B cell (primary cell): ENCODE results near the gene UBASH3B. TPM values are rescaled to one million over a fixed set of nuclear protein-coding genes. Genes with fewer than 3 reads are reported as not detected.

Experiments used
- ATAC-seq: fragments of 200-7000 bp; cut with Tn5 transposase; one replicate; pipeline ENCODE4 v1.10.0; 2021; ENCODE audit warnings: low read depth, mild to moderate bottlenecking, moderate number of reproducible peaks, moderate library complexity
- CTCF ChIA-PET: fragments of 350-600 bp; sonication (Branson Sonifier 250); formaldehyde crosslinking; loops from one replicate; lab custom pipeline; 2021; ENCODE audit warnings: antibody characterized with exemption, inconsistent platforms; lab: Charles Lee
- POLR2A ChIA-PET: fragments of 350-600 bp; sonication (Branson Sonifier 250); formaldehyde crosslinking; loops from one replicate; lab custom pipeline; 2021; ENCODE audit warnings: antibody characterized with exemption; lab: Charles Lee
- DNase-seq: peaks from one replicate; pipeline ENCODE4 v3.0.0; 2013
- H2AFZ ChIP-seq: 2 replicates; pipeline ENCODE4 v1.6.1; 2012; ENCODE audit warnings: mild to moderate bottlenecking, low read depth, low read length; ENCODE audit not compliant: insufficient read depth, poor library complexity, severe bottlenecking
- H3K27ac ChIP-seq, 2 donors: 1 replicate in 1 of 2; 2 replicates in 1 of 2; pipeline ENCODE4 v1.5.1; 2012 to 2013; ENCODE audit warnings: low read length in 2 of 2, mild to moderate bottlenecking in 2 of 2, moderate library complexity in 1 of 2
- H3K27me3 ChIP-seq, 4 experiments: fragments of 200-600 bp in 1 of 4; sonication (generic) in 1 of 4; replicated peaks in 1 of 4; 1 replicate in 2 of 4; 2 replicates in 2 of 4; pipeline versions ENCODE4 v1.6.1 to v1.7.0; 2013 to 2016; ENCODE audit warnings: low read length in 3 of 4, mild to moderate bottlenecking in 2 of 4, mixed read lengths in 1 of 4, moderate library complexity in 1 of 4; ENCODE audit not compliant: insufficient read depth in 4 of 4, control insufficient read depth in 3 of 4; ENCODE audit errors: control extremely low read depth in 1 of 4
- H3K36me3 ChIP-seq, 2 experiments: replicated peaks in 1 of 2; 1 replicate in 1 of 2; 2 replicates in 1 of 2; pipeline versions ENCODE4 v1.6.1 to v1.7.1; 2013; ENCODE audit warnings: low read length in 1 of 2; ENCODE audit not compliant: insufficient read depth in 2 of 2, control insufficient read depth in 1 of 2; ENCODE audit errors: control extremely low read depth in 1 of 2, extremely low read depth in 1 of 2
- H3K4me1 ChIP-seq, 2 donors: fragments of 200-600 bp in 1 of 2; sonication (generic) in 1 of 2; 1 replicate in 1 of 2; 2 replicates in 1 of 2; pipeline versions ENCODE4 v1.5.1 to v1.6.1; 2013 to 2017; ENCODE audit warnings: low read length in 2 of 2; ENCODE audit not compliant: control insufficient read depth in 2 of 2, insufficient read depth in 2 of 2
- H3K4me2 ChIP-seq: replicated peaks from 2 replicates; pipeline ENCODE3; 2012; ENCODE audit warnings: mild to moderate bottlenecking, low read depth, low read length; ENCODE audit not compliant: poor library complexity, severe bottlenecking
- H3K4me3 ChIP-seq, 5 experiments: fragments of 200-600 bp in 1 of 5; sonication (generic) in 1 of 5; 1 replicate in 3 of 5; 2 replicates in 2 of 5; pipeline versions ENCODE4 v1.5.1 to v1.7.0; 2011 to 2016; ENCODE audit warnings: low read length in 4 of 5, mild to moderate bottlenecking in 4 of 5, low read depth in 2 of 5, control low read depth in 1 of 5, moderate library complexity in 1 of 5; ENCODE audit not compliant: insufficient read depth in 1 of 5; ENCODE audit errors: control extremely low read depth in 1 of 5, extremely low read depth in 1 of 5
- H3K79me2 ChIP-seq: fragments of 200-600 bp; sonication (generic); one replicate; pipeline ENCODE4 v1.6.0; 2016; ENCODE audit warnings: low read length; ENCODE audit not compliant: control insufficient read depth, insufficient read depth
- H3K9ac ChIP-seq: fragments of 200-600 bp; sonication (generic); 2 replicates; pipeline ENCODE4 v1.6.1; 2017; ENCODE audit warnings: mild to moderate bottlenecking, low read length, moderate library complexity
- H3K9me3 ChIP-seq, 3 donors: one replicate each; pipeline versions ENCODE4 v1.6.1 to v1.7.1; 2013; ENCODE audit warnings: low read length in 2 of 3; ENCODE audit not compliant: control insufficient read depth in 2 of 3, insufficient read depth in 1 of 3; ENCODE audit errors: control extremely low read depth in 1 of 3
- H4K20me1 ChIP-seq: 2 replicates; pipeline ENCODE4 v1.6.0; 2012; ENCODE audit warnings: mild to moderate bottlenecking, low read length; ENCODE audit not compliant: insufficient read depth, control insufficient read depth, poor library complexity, severe bottlenecking
- H3K27ac Mint-ChIP-seq: one replicate; pipeline ENCODE4 v1.8.0; 2021; ENCODE audit warnings: mixed read lengths
- H3K27me3 Mint-ChIP-seq: one replicate; pipeline ENCODE4 v1.8.0; 2021; ENCODE audit warnings: mixed read lengths
- H3K4me1 Mint-ChIP-seq: one replicate; pipeline ENCODE4 v1.8.0; 2021; ENCODE audit warnings: mixed read lengths
- H3K4me3 Mint-ChIP-seq: one replicate; pipeline ENCODE4 v1.8.0; 2021; ENCODE audit warnings: mixed read lengths
- H3K9me3 Mint-ChIP-seq: one replicate; pipeline ENCODE4 v1.8.0; 2022; ENCODE audit warnings: mixed read lengths; ENCODE audit not compliant: insufficient read depth
- CTCF ChIP-seq: fragments of 200-600 bp; IDR thresholded peaks from one replicate; pipeline ENCODE4 v1.8.0; 2022; ENCODE audit warnings: antibody characterized with exemption, mild to moderate bottlenecking
- EZH2 ChIP-seq: IDR thresholded peaks from 2 replicates; pipeline ENCODE4 v1.6.1; 2012; ENCODE audit warnings: borderline replicate concordance, low read depth, mild to moderate bottlenecking, moderate library complexity, low read length; ENCODE audit not compliant: insufficient read depth, poor library complexity, severe bottlenecking
- WGBS: methylation state at CpG from one replicate; pipeline ENCODE4 v1.1.5; 2013; ENCODE audit warnings: missing lambda C conversion rate; ENCODE audit not compliant: insufficient coverage; 5-methylcytosine and 5-hydroxymethylcytosine counted together
- intact Hi-C: fragments of 100-400 bp; cut with micrococcal nuclease; formaldehyde crosslinking; loops from one replicate; pipeline ENCODE4 v1.10.0; 2022
- polyA plus RNA-seq: library from polyadenylated mRNA; depleted of rRNA; stranded (reverse); fragments of >200 nt; gene quantifications from 2 replicates; pipeline ENCODE4 v1.2.3, GENCODE V29; 2012
- total RNA-seq, 2 donors: library from RNA; stranded (reverse); fragments of 120-200 nt in 1 of 2; gene quantifications; 1 replicate in 1 of 2; 2 replicates in 1 of 2; pipeline versions ENCODE4 v1.2.3 to v1.2.4, GENCODE V29; 2013 to 2022

The UBASH3B gene
- total and polyA plus RNA-seq, 2 donors (not counting 1 experiment from before 2014, with no cell fraction given): 2.3 to 3.6 TPM

DNA sequence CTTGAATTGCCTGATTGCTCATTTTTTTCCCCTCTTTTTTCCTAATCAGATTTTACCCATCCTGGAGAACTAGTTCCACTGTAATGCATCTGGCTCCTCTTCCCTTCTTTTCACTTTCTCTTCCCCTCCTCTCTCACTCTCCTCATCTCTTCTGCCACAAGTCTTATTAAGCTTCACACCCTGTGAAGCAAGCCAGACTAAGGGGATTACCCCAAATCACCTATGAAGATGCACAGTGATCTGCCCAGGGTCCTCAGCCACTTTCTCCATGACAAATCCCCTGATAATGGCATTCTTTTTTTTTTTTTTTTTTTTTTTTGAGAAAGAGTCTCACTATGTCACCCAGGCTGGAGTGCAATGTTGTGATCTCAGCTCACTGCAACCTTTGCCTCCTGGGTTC is 11.2 kb downstream of the UBASH3B start:
- intact Hi-C loops: no loop called here
- DNase-seq (no peak), ATAC-seq (no peak)
- H3K9ac ChIP-seq: no peak overlapping the region
- Mint-ChIP-seq H3K27ac (no peak overlapping the region), H3K9me3 (peaks cover 3% of the 10 kb centered on the region), H3K4me1 (peaks cover 37% of the 10 kb centered on the region), H3K4me3 (peak overlapping the region; percentile 17), H3K27me3 (peaks cover 9% of the 10 kb centered on the region)
- H3K4me1 ChIP-seq: peaks cover 12 to 23% of the 10 kb centered on the region in 2 donors
- ChIA-PET POLR2A (no interaction called here), CTCF (interaction anchor here (4.4 kb wide), 1 partner anchor 89 kb away, joined by 22 read pairs; no protein-coding TSS in a partner anchor)
- H4K20me1 ChIP-seq: no peaks in the 10 kb centered on the region
- no peak overlapping the region for H3K4me3 ChIP-seq
- H3K79me2 ChIP-seq: peaks cover 23% of the 10 kb centered on the region
- H2AFZ ChIP-seq: no peak overlapping the region
- no peaks in the 10 kb centered on the region for H3K36me3 ChIP-seq
- H3K27me3 ChIP-seq: peaks cover 0 to 19% (median 7%) of the 10 kb centered on the region in 4 experiments
- no peak overlapping the region for H3K4me2 ChIP-seq
- H3K9me3 ChIP-seq: peaks cover 0 to 4% (median 3%) of the 10 kb centered on the region in 3 donors
- TF ChIP-seq EZH2 (no peak), CTCF (no peak)
- no peak overlapping the region for H3K27ac ChIP-seq

- peaks cover 38% of the 10 kb centered on the region for H3K4me1 Mint-ChIP-seq
- H2AFZ ChIP-seq: no peak overlapping the region
- H3K4me3 ChIP-seq: no peak overlapping the region
- peaks cover 14 to 25% of the 10 kb centered on the region in 2 donors for H3K4me1 ChIP-seq
- WGBS: 20% methylated on average over 1 of the region's 6 CpGs
- intact Hi-C loops: no loop called here
- ATAC-seq: no peak
- peaks cover 0 to 19% (median 7%) of the 10 kb centered on the region in 4 experiments for H3K27me3 ChIP-seq
- no peak overlapping the region for H3K4me2 ChIP-seq
- H3K27ac Mint-ChIP-seq: no peak overlapping the region
- POLR2A ChIA-PET: no interaction called here
- H3K27me3 Mint-ChIP-seq: peaks cover 9% of the 10 kb centered on the region
- H3K9ac ChIP-seq: no peak overlapping the region
- H4K20me1 ChIP-seq: no peaks in the 10 kb centered on the region
- H3K4me3 Mint-ChIP-seq: no peak overlapping the region
- peaks cover 3% of the 10 kb centered on the region for H3K9me3 Mint-ChIP-seq
- no peak for DNase-seq
- H3K9me3 ChIP-seq: peaks cover 0 to 4% (median 3%) of the 10 kb centered on the region in 3 donors
- CTCF ChIA-PET: interaction anchor here (0.6 to 1.5 kb wide), 3 partner anchors 11 to 17 kb away, joined by 3 to 4 read pairs (median 3); no protein-coding TSS in a partner anchor
- no peaks in the 10 kb centered on the region for H3K36me3 ChIP-seq
- peaks cover 20% of the 10 kb centered on the region for H3K79me2 ChIP-seq
- TF ChIP-seq EZH2 (no peak), CTCF (no peak)
- H3K27ac ChIP-seq: no peak overlapping the region
Observed at GRCh38 chr11:122668562-122669090, 13.1 kb downstream of the UBASH3B start.
